Measurements from ENCODE around the gene SCMH1.

The SCMH1 gene

GRCh38 chr1:41241354-41241748, 755 bp downstream of the SCMH1 start:
- DNase-seq (ENCODE audit: low read depth) = peak; percentile 23
- H3K4me3 ChIP-seq (ENCODE audit: control insufficient read depth, low read depth, low read length) = peak overlapping the region; percentile 50
- TF ChIP-seq CTCF (conservative IDR thresholded peaks at IDR 0.05; ENCODE audit: control insufficient read depth, insufficient read depth, low read depth, low read length) = no peak

- DNase-seq (ENCODE audit: low read depth) = peak; percentile 30
- TF ChIP-seq CTCF (conservative IDR thresholded peaks at IDR 0.05; ENCODE audit: control insufficient read depth, insufficient read depth, low read depth, low read length) = no peak
- peak overlapping the region; percentile 50 for H3K4me3 ChIP-seq (ENCODE audit: control insufficient read depth, low read depth, low read length)
Measured at GRCh38 chr1:41240781-41241353, 1.2 kb downstream of the SCMH1 start.

- peak; percentile 57 for TF ChIP-seq CTCF (conservative IDR thresholded peaks at IDR 0.05; ENCODE audit: control insufficient read depth, insufficient read depth, low read depth, low read length)
- DNase-seq (ENCODE audit: low read depth) = peak; percentile 71
- H3K4me3 ChIP-seq (ENCODE audit: control insufficient read depth, low read depth, low read length) = no peak overlapping the region
Measured at GRCh38 chr1:41239988-41240610, 2.0 kb downstream of the SCMH1 start.

- H3K4me3 ChIP-seq (ENCODE audit: control insufficient read depth, low read depth, low read length) = no peak overlapping the region
- TF ChIP-seq CTCF (conservative IDR thresholded peaks at IDR 0.05; ENCODE audit: control insufficient read depth, insufficient read depth, low read depth, low read length) = no peak
- peak; percentile 43 for DNase-seq (ENCODE audit: low read depth)
Measured at GRCh38 chr1:41238311-41238988, 3.7 kb downstream of the SCMH1 start.

GRCh38 chr1:41236781-41237180, 5.3 kb downstream of the SCMH1 start:
- no peak for DNase-seq (ENCODE audit: low read depth)
- TF ChIP-seq CTCF (conservative IDR thresholded peaks at IDR 0.05; ENCODE audit: control insufficient read depth, insufficient read depth, low read depth, low read length) = no peak
- H3K4me3 ChIP-seq (ENCODE audit: control insufficient read depth, low read depth, low read length) = no peak overlapping the region

GRCh38 chr1:41235893-41236292, 6.2 kb downstream of the SCMH1 start:
- H3K4me3 ChIP-seq (ENCODE audit: control insufficient read depth, low read depth, low read length) = no peak overlapping the region
- DNase-seq (ENCODE audit: low read depth) = no peak
- no peak for TF ChIP-seq CTCF (conservative IDR thresholded peaks at IDR 0.05; ENCODE audit: control insufficient read depth, insufficient read depth, low read depth, low read length)

All from fibroblast of mammary gland (primary cell).